H1 (cell line): ENCODE measurements around the gene NOX5. TPM values are rescaled to one million over a fixed set of nuclear protein-coding genes. Genes with fewer than 3 reads are reported as not detected.

Source experiments
- CTCF ChIA-PET: fragments of 300-600 bp; sonication (Branson Sonifier 250); formaldehyde crosslinking; loops from one replicate; lab custom pipeline; 2021; ENCODE audit not compliant: partially characterized antibody; lab: Charles Lee
- POLR2A ChIA-PET: fragments of 300-600 bp; sonication (Branson Sonifier 250); formaldehyde crosslinking; loops from one replicate; lab custom pipeline; 2021; ENCODE audit warnings: inconsistent platforms; ENCODE audit not compliant: partially characterized antibody; lab: Charles Lee
- DNase-seq, 2 experiments: peaks; one replicate each; pipeline versions ENCODE4 v3.0.0 to v3.0.0-alpha.2; 2010 to 2022; ENCODE audit warnings: low spot score in 2 of 2, low read depth in 1 of 2, mixed read lengths in 1 of 2
- FAIRE-seq: peaks from 2 replicates; lab custom pipeline; 2011; peaks lifted over from hg19 to GRCh38; lab: Jason Lieb, UNC
- H2AFZ ChIP-seq: 2 replicates; pipeline ENCODE4 v1.8.1; 2012; ENCODE audit warnings: low read length, inconsistent platforms
- H2AK5ac ChIP-seq: 2 replicates; pipeline ENCODE4 v1.6.1; 2013; ENCODE audit warnings: low read depth, low read length
- H2BK120ac ChIP-seq: replicated peaks from 2 replicates; pipeline ENCODE3; 2013; ENCODE audit warnings: low read depth, low read length, inconsistent platforms
- H2BK12ac ChIP-seq: 2 replicates; pipeline ENCODE4 v1.6.1; 2013; ENCODE audit warnings: low read depth, low read length
- H2BK15ac ChIP-seq: 2 replicates; pipeline ENCODE4 v1.6.1; 2013; ENCODE audit warnings: low read length
- H2BK20ac ChIP-seq: 2 replicates; pipeline ENCODE4 v1.6.1; 2013; ENCODE audit warnings: low read length
- H2BK5ac ChIP-seq: 2 replicates; pipeline ENCODE4 v1.6.1; 2013; ENCODE audit warnings: low read depth, low read length
- H3K14ac ChIP-seq: 2 replicates; pipeline ENCODE4 v1.6.1; 2013; ENCODE audit warnings: inconsistent platforms; ENCODE audit not compliant: insufficient read length
- H3K18ac ChIP-seq: 2 replicates; pipeline ENCODE4 v1.6.1; 2013; ENCODE audit warnings: low read length; ENCODE audit errors: extremely low read depth
- H3K23ac ChIP-seq: 2 replicates; pipeline ENCODE4 v1.6.1; 2013; ENCODE audit warnings: inconsistent platforms; ENCODE audit not compliant: insufficient read length
- H3K23me2 ChIP-seq: 2 replicates; pipeline ENCODE4 v1.6.1; 2013; ENCODE audit warnings: low read depth, low read length
- H3K27ac ChIP-seq: 2 replicates; pipeline ENCODE4 v1.6.1; 2011; ENCODE audit warnings: low read depth, low read length, inconsistent platforms
- H3K27me3 ChIP-seq, 4 experiments: replicated peaks in 1 of 4; 1 replicate in 1 of 4; 2 replicates in 3 of 4; pipeline versions ENCODE4 v1.6.1 to v1.8.1; 2011 to 2013; ENCODE audit warnings: low read length in 3 of 4, mild to moderate bottlenecking in 3 of 4, inconsistent platforms in 2 of 4, mixed read lengths in 2 of 4, moderate library complexity in 1 of 4; ENCODE audit not compliant: control insufficient read depth in 3 of 4, insufficient read depth in 3 of 4; ENCODE audit errors: extremely low read depth in 1 of 4
- H3K36me3 ChIP-seq, 4 experiments: 2 replicates each; pipeline versions ENCODE4 v1.6.1 to v1.8.1; 2011 to 2013; ENCODE audit warnings: mild to moderate bottlenecking in 4 of 4, low read length in 3 of 4, moderate library complexity in 2 of 4, control low read depth in 1 of 4, inconsistent platforms in 1 of 4; ENCODE audit not compliant: insufficient read depth in 4 of 4, control insufficient read depth in 2 of 4
- H3K4ac ChIP-seq: replicated peaks from 2 replicates; pipeline ENCODE3; 2013; ENCODE audit warnings: low read length, low read depth, mixed read lengths, inconsistent platforms; ENCODE audit not compliant: insufficient read length
- H3K4me1 ChIP-seq, 4 experiments: replicated peaks in 1 of 4; 1 replicate in 1 of 4; 2 replicates in 3 of 4; pipeline versions ENCODE4 v1.6.1 to v1.8.1; 2011 to 2013; ENCODE audit warnings: low read length in 3 of 4, inconsistent platforms in 2 of 4, mixed read lengths in 1 of 4; ENCODE audit not compliant: insufficient read depth in 4 of 4, control insufficient read depth in 3 of 4
- H3K4me2 ChIP-seq, 2 experiments: 2 replicates each; pipeline versions ENCODE4 v1.6.1 to v1.8.1; 2011 to 2013; ENCODE audit warnings: low read depth in 2 of 2, low read length in 2 of 2, control low read depth in 1 of 2, inconsistent platforms in 1 of 2, mild to moderate bottlenecking in 1 of 2; ENCODE audit not compliant: insufficient read depth in 1 of 2
- H3K4me3 ChIP-seq, 4 experiments: fragments of 200-600, 300-600 bp in 1 of 4; sonication (generic), shearing (Covaris generic), sonication (Bioruptor Twin) in 1 of 4; 2 replicates each; pipeline versions ENCODE4 v1.5.1 to v1.8.1; 2011 to 2016; ENCODE audit warnings: low read length in 4 of 4, low read depth in 3 of 4, control low read depth in 2 of 4, inconsistent platforms in 2 of 4, mild to moderate bottlenecking in 2 of 4, mixed read lengths in 1 of 4, moderate library complexity in 1 of 4; ENCODE audit not compliant: insufficient read depth in 2 of 4; ENCODE audit errors: extremely low read depth in 1 of 4
- H3K56ac ChIP-seq: replicated peaks from 2 replicates; pipeline ENCODE3; 2013; ENCODE audit warnings: low read depth, mild to moderate bottlenecking, mixed read lengths, low read length, inconsistent platforms; ENCODE audit not compliant: insufficient read length
- H3K79me1 ChIP-seq: 2 replicates; pipeline ENCODE4 v1.6.1; 2013; ENCODE audit warnings: low read depth, low read length, control low read depth
- H3K79me2 ChIP-seq, 2 experiments: 2 replicates each; pipeline versions ENCODE4 v1.6.1 to v1.8.1; 2012 to 2013; ENCODE audit warnings: low read length in 2 of 2, mild to moderate bottlenecking in 2 of 2, inconsistent platforms in 1 of 2; ENCODE audit not compliant: insufficient read depth in 2 of 2, control insufficient read depth in 1 of 2
- H3K9ac ChIP-seq, 4 experiments: replicated peaks in 1 of 4; 1 replicate in 1 of 4; 2 replicates in 3 of 4; pipeline versions ENCODE4 v1.6.1 to v1.8.1; 2011 to 2013; ENCODE audit warnings: low read depth in 3 of 4, low read length in 3 of 4, control low read depth in 2 of 4, mild to moderate bottlenecking in 2 of 4, moderate library complexity in 2 of 4, inconsistent platforms in 1 of 4; ENCODE audit errors: extremely low read depth in 1 of 4
- H3K9me3 ChIP-seq, 2 experiments: 2 replicates each; pipeline versions ENCODE4 v1.6.1 to v1.8.1; 2012 to 2013; ENCODE audit warnings: mild to moderate bottlenecking in 2 of 2, moderate library complexity in 2 of 2, control low read depth in 1 of 2, inconsistent platforms in 1 of 2, low read depth in 1 of 2, low read length in 1 of 2, mixed read lengths in 1 of 2; ENCODE audit not compliant: insufficient read depth in 2 of 2
- H4K20me1 ChIP-seq, 2 experiments: replicated peaks in 1 of 2; 2 replicates each; pipeline versions ENCODE3 to v1.8.1; 2011 to 2013; ENCODE audit warnings: inconsistent platforms in 2 of 2, low read length in 2 of 2, mild to moderate bottlenecking in 1 of 2; ENCODE audit not compliant: insufficient read depth in 2 of 2, control insufficient read depth in 1 of 2
- H4K5ac ChIP-seq: 2 replicates; pipeline ENCODE4 v1.6.1; 2013; ENCODE audit warnings: low read length, low read depth, mixed read lengths, inconsistent platforms; ENCODE audit not compliant: insufficient read length
- H4K8ac ChIP-seq: 2 replicates; pipeline ENCODE4 v1.8.0; 2013; ENCODE audit warnings: mild to moderate bottlenecking, moderate library complexity, low read length, inconsistent platforms; ENCODE audit not compliant: insufficient read depth; ENCODE audit errors: extremely low read depth
- H4K91ac ChIP-seq: replicated peaks from 2 replicates; pipeline ENCODE3; 2013; ENCODE audit warnings: low read length, mixed read lengths, inconsistent platforms; ENCODE audit not compliant: insufficient read length
- WGBS, 2 experiments: shearing (Covaris generic) in 1 of 2; methylation state at CpG; one replicate each; pipeline versions ENCODE4 v1.1.6 to v1.1.7; 2013 to 2015; ENCODE audit warnings: low lambda C conversion rate in 2 of 2, mixed read lengths in 2 of 2, inconsistent platforms in 1 of 2, low coverage in 1 of 2, missing lambda C conversion rate in 1 of 2; ENCODE audit not compliant: insufficient replicate concordance in 2 of 2, insufficient coverage in 1 of 2, insufficient read length in 1 of 2; ENCODE audit errors: extremely low coverage in 1 of 2, missing lambda C conversion rate in 1 of 2; 5-methylcytosine and 5-hydroxymethylcytosine counted together
- polyA plus RNA-seq, 7 experiments: library from polyadenylated mRNA; depleted of rRNA in 3 of 7; stranded (reverse) in 5 of 7; unstranded in 2 of 7; fragments of >200 nt in 5 of 7; fragments of 200-250 nt in 2 of 7; gene quantifications; 1 replicate in 5 of 7; 2 replicates in 1 of 7; 4 replicates in 1 of 7; pipeline versions ENCODE4 v1.2.1 to v1.2.3, GENCODE V29; 2011 to 2013; ENCODE audit warnings: missing spikeins in 2 of 7, mixed read lengths in 2 of 7
- total RNA-seq: library from RNA; stranded (reverse); fragmentation: NEBNext Ultra II Directional; extraction: Animal tissue kit (Norgen Biotek cat#: 25700); gene quantifications from 2 replicates; pipeline ENCODE4 v1.2.1, GENCODE V29; 2021

Gene NOX5
- total and polyA plus RNA-seq, 2 of the 8 experiments (the other 6 are each of a cell fraction or from before 2014, with no cell fraction given): under 0.01 TPM; not detected in 1

- Histone ChIP-seq H2BK5ac (0 out of 2 replicates have a peak overlapping the region, but pooled peaks have one; percentile 32), H3K9me3 (no peaks in the 10 kb centered on the region), H2BK15ac (peak overlapping the region; percentile 94), H3K14ac (no peak overlapping the region), H3K56ac (no peak overlapping the region), H2BK12ac (peak overlapping the region; percentile 86; the same call in 1 of the 2 replicates), H3K4me1 (peaks cover 22 to 45% (median 33%) of the 10 kb centered on the region in 4 experiments), H3K23ac (no peak overlapping the region), H3K4me3 (0 out of 8 replicates have a peak overlapping the region, but pooled peaks of 1 of the 4 experiments have one; percentile 2), H3K79me2 (no peaks in the 10 kb centered on the region), H4K5ac (no peak overlapping the region), H4K20me1 (no peaks in the 10 kb centered on the region), H3K18ac (peak overlapping the region; percentile 51; the same call in 1 of the 2 replicates), H4K8ac (no peak overlapping the region), H3K79me1 (no peaks in the 10 kb centered on the region), H3K4me2 (0 out of 4 replicates have a peak overlapping the region, but pooled peaks of 1 of the 2 experiments have one; percentile 5), H2BK20ac (peak overlapping the region; percentile 32; the same call in 1 of the 2 replicates), H3K4ac (no peak overlapping the region), H2BK120ac (no peak overlapping the region), H3K23me2 (peaks cover 7% of the 10 kb centered on the region; the same call in 1 of the 2 replicates), H2AFZ (no peak overlapping the region), H3K36me3 (no peaks in the 10 kb centered on the region), H3K27ac (no peak overlapping the region), H3K9ac (no peak overlapping the region; a peak in 1 of 7 replicates), H2AK5ac (0 out of 2 replicates have a peak overlapping the region, but pooled peaks have one; percentile 76), H4K91ac (no peak overlapping the region), H3K27me3 (no peaks in the 10 kb centered on the region)
- FAIRE-seq (no peak), DNase-seq (no peak)
- WGBS, 2 experiments: 64% methylated on average over 6 of the region's 8 CpGs; no CpG with 5 or more reads in 1 of the 2 experiments
- ChIA-PET POLR2A (interaction anchor here (0.7 to 1.3 kb wide), 2 partner anchors 66 to 298 kb away, joined by 3 read pairs; partner anchors contain the start of gene GLCE), CTCF (interaction anchor here (0.6 to 1.5 kb wide), 3 partner anchors 10 to 1789 kb away, joined by 3 to 4 read pairs (median 4); no protein-coding TSS in a partner anchor)
These were observed 79.8 kb downstream of the NOX5 start for GRCh38 chr15:69094124-69094921.
